Measurements from ENCODE around the gene CUL3.

DNA sequence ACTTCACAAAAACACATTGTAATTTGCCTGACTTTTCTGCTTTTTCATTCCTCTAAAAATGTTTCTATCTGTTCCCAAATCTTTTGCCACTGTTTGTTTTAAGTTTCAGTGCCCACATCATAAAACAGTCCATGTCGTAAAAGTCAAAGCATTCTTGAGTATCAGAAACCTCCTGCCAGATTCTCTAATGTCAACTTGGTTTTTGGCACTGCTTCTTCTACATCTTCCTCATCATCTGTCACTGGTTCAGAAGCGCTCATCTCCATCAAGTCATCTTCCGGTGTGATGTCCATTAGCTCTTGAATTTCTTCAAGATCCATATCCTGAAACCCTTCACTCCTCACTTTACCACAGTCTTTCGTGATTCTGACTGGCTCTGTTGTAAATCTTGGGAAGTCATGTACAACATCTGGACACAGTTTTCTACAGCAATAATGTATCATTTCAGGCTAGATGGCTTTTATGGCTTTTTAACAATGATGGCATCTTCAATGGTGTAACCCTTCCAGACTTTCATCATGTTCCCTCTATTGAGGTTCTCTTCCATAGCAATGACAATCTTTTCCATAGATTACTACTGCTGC is 19.6 kb downstream of the CUL3 start:
- TF ChIP-seq CTCF (conservative IDR thresholded peaks at IDR 0.05; ENCODE audit: low read length) = no peak
- TF ChIP-seq EZH2phosphoT487 (IDR thresholded peaks at IDR 0.05; ENCODE audit: borderline replicate concordance, low read depth, low read length) = no peak
